ENCODE data around the gene HSPA5.
A peak's percentile ranks its signal among the peaks of the same experiment; 100 is the strongest.
"Not testable (repeated sequence)": the region's sequence is repeated elsewhere in the genome, so short reads cannot be mapped to it uniquely, and the experiment has no call there.

Gene HSPA5

GRCh38 chr9:125272697-125273096 is 31.6 kb upstream of the HSPA5 start:
- Histone ChIP-seq H3K9me2 (replicated peaks; ENCODE audit: low read depth, low read length) (no peaks in the 10 kb centered on the region), H3K9ac (ENCODE audit: low read depth, low read length, poor library complexity, severe bottlenecking) (no peak overlapping the region), H3K79me2 (ENCODE audit: insufficient read depth, low read length) (peaks cover 99% of the 10 kb centered on the region), H3K4me1 (ENCODE audit: insufficient read depth, low read length, poor library complexity, severe bottlenecking) (peaks cover 12% of the 10 kb centered on the region), H4K20me1 (ENCODE audit: insufficient read depth, low read length, poor library complexity, severe bottlenecking) (peaks cover 40% of the 10 kb centered on the region), H3K36me3 (ENCODE audit: insufficient read depth, low read length) (no peaks in the 10 kb centered on the region), H3K4me3 (ENCODE audit: low read length, poor library complexity, severe bottlenecking) (no peak overlapping the region), H3K9me3 (ENCODE audit: insufficient read depth, low read depth, low read length) (no peaks in the 10 kb centered on the region), H2AFZ (ENCODE audit: low read length) (no peak overlapping the region), H3F3A (ENCODE audit: low read depth) (no peaks in the 10 kb centered on the region; the same call in 1 of the 2 replicates), H3K27me3 (ENCODE audit: insufficient read depth, low read length, poor library complexity, severe bottlenecking) (no peaks in the 10 kb centered on the region), H3K4me2 (ENCODE audit: low read depth, low read length, poor library complexity, severe bottlenecking) (no peak overlapping the region)
- no peak for TF ChIP-seq EZH2phosphoT487 (IDR thresholded peaks at IDR 0.05; ENCODE audit: borderline replicate concordance)

DNA sequence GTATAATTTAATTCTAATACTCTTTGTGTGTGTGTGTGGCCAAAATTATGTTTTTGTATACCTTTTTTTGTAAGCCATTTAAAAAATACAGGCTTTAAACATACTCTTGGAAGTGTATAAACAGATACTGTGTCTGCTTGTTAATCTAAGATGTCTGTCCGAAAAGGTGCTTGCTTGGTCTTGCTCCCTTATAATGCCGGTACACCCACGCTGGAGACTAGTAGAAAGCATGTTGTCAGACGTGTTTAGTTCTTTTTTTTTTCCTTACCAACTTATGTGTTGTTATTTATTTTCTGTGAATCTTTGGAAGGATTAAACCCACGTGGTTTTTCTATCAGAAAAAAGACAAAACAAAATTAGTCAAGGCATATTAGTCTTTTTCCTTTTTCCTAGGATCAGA is 29.9 kb upstream of the HSPA5 start:
- no peak overlapping the region for H3K4me3 ChIP-seq (ENCODE audit: low read length, poor library complexity, severe bottlenecking)
- peaks cover 97% of the 10 kb centered on the region for H3K79me2 ChIP-seq (ENCODE audit: insufficient read depth, low read length)

DNA sequence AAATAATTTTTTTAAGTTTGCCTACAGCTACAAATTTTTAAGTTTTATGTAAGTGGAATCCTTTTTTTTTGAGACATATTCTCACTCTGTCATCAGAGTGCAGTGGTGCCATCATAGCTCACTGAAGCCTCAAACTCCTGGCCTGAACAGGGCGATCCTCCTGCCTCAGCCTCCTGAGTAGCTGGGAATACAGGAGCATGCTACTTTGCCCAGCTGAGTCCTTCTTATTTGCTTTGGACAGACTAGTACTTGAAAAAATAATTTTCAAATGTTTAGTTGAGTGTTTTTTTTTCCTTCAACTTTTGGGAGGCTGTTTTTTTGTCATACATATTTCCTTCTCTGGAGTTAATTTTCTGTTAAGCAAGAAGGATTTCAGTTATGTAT is 27.9 kb upstream of the HSPA5 start:
- Histone ChIP-seq H4K20me1 (ENCODE audit: insufficient read depth, low read length, poor library complexity, severe bottlenecking) (peaks cover 54% of the 10 kb centered on the region), H3K36me3 (ENCODE audit: insufficient read depth, low read length) (no peaks in the 10 kb centered on the region), H3K4me1 (ENCODE audit: insufficient read depth, low read length, poor library complexity, severe bottlenecking) (peaks cover 22% of the 10 kb centered on the region), H3F3A (ENCODE audit: low read depth) (peaks cover 3% of the 10 kb centered on the region; the same call in 1 of the 2 replicates), H2AFZ (ENCODE audit: low read length) (no peak overlapping the region), H3K9ac (ENCODE audit: low read depth, low read length, poor library complexity, severe bottlenecking) (no peak overlapping the region), H3K9me3 (ENCODE audit: insufficient read depth, low read depth, low read length) (no peaks in the 10 kb centered on the region), H3K4me3 (ENCODE audit: low read length, poor library complexity, severe bottlenecking) (no peak overlapping the region), H3K9me2 (replicated peaks; ENCODE audit: low read depth, low read length) (no peaks in the 10 kb centered on the region), H3K79me2 (ENCODE audit: insufficient read depth, low read length) (peaks cover 95% of the 10 kb centered on the region), H3K4me2 (ENCODE audit: low read depth, low read length, poor library complexity, severe bottlenecking) (peak overlapping the region; percentile 43), H3K27me3 (ENCODE audit: insufficient read depth, low read length, poor library complexity, severe bottlenecking) (no peaks in the 10 kb centered on the region)
- no peak for TF ChIP-seq EZH2phosphoT487 (IDR thresholded peaks at IDR 0.05; ENCODE audit: borderline replicate concordance)
- no peak for TF ChIP-seq CTCF (conservative IDR thresholded peaks at IDR 0.05; ENCODE audit: low read length)

More for the DNA sequence above, 29.9 kb upstream of the HSPA5 start:
- TF ChIP-seq EZH2phosphoT487 (IDR thresholded peaks at IDR 0.05; ENCODE audit: borderline replicate concordance) (no peak), CTCF (conservative IDR thresholded peaks at IDR 0.05; ENCODE audit: low read length) (no peak)
- Histone ChIP-seq H3K4me1 (ENCODE audit: insufficient read depth, low read length, poor library complexity, severe bottlenecking) (peaks cover 12% of the 10 kb centered on the region), H3K9ac (ENCODE audit: low read depth, low read length, poor library complexity, severe bottlenecking) (no peak overlapping the region), H3K9me3 (ENCODE audit: insufficient read depth, low read depth, low read length) (no peaks in the 10 kb centered on the region), H2AFZ (ENCODE audit: low read length) (no peak overlapping the region), H3K9me2 (replicated peaks; ENCODE audit: low read depth, low read length) (no peaks in the 10 kb centered on the region), H4K20me1 (ENCODE audit: insufficient read depth, low read length, poor library complexity, severe bottlenecking) (peaks cover 47% of the 10 kb centered on the region), H3K27me3 (ENCODE audit: insufficient read depth, low read length, poor library complexity, severe bottlenecking) (no peaks in the 10 kb centered on the region), H3K36me3 (ENCODE audit: insufficient read depth, low read length) (no peaks in the 10 kb centered on the region), H3K4me2 (ENCODE audit: low read depth, low read length, poor library complexity, severe bottlenecking) (no peak overlapping the region), H3F3A (ENCODE audit: low read depth) (no peaks in the 10 kb centered on the region; the same call in 1 of the 2 replicates)

DNA sequence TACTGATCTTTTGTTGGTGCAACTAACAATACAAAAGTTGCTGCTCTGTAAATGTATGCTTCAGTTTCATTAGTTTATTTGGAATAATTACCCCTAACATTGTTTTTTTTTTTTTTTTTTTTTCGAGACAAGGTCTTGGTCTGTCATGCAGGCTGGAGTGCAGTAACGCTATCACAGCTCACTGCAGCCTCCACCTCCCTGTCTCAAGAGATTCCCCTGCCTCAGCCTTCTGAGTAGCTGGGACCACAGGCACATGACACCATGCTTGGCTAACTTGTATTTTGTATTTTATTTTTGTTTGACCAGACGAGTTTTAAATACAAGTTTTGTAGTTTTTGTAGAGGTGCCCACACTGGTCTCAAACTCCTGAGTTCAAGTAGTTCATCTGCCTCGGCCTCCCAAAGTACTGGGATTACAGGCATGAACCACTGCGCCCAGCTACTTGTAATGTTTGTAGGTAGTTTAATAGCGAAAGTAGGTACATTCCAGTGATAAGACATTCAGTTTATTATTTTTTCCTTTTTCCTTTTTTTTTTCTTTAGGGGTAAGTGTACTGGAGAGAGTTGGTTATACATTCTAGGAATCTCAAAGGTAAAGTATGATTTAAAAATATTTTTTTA is 27.4 kb upstream of the HSPA5 start:
- peaks cover 55% of the 10 kb centered on the region for H4K20me1 ChIP-seq (ENCODE audit: insufficient read depth, low read length, poor library complexity, severe bottlenecking)
- H3K4me3 ChIP-seq (ENCODE audit: low read length, poor library complexity, severe bottlenecking), result no peak overlapping the region
- peaks cover 3% of the 10 kb centered on the region; the same call in 1 of the 2 replicates for H3F3A ChIP-seq (ENCODE audit: low read depth)
- H3K9ac ChIP-seq (ENCODE audit: low read depth, low read length, poor library complexity, severe bottlenecking), result no peak overlapping the region
- no peak overlapping the region for H2AFZ ChIP-seq (ENCODE audit: low read length)
- peak overlapping the region; percentile 43 for H3K4me2 ChIP-seq (ENCODE audit: low read depth, low read length, poor library complexity, severe bottlenecking)
- H3K27me3 ChIP-seq (ENCODE audit: insufficient read depth, low read length, poor library complexity, severe bottlenecking), result no peaks in the 10 kb centered on the region
- H3K9me3 ChIP-seq (ENCODE audit: insufficient read depth, low read depth, low read length), result no peaks in the 10 kb centered on the region
- H3K79me2 ChIP-seq (ENCODE audit: insufficient read depth, low read length), result peaks cover 96% of the 10 kb centered on the region
- TF ChIP-seq EZH2phosphoT487 (IDR thresholded peaks at IDR 0.05; ENCODE audit: borderline replicate concordance) (no peak), CTCF (conservative IDR thresholded peaks at IDR 0.05; ENCODE audit: low read length) (no peak)
- H3K9me2 ChIP-seq (replicated peaks; ENCODE audit: low read depth, low read length), result no peaks in the 10 kb centered on the region
- no peaks in the 10 kb centered on the region for H3K36me3 ChIP-seq (ENCODE audit: insufficient read depth, low read length)
- H3K4me1 ChIP-seq (ENCODE audit: insufficient read depth, low read length, poor library complexity, severe bottlenecking), result peaks cover 24% of the 10 kb centered on the region

DNA sequence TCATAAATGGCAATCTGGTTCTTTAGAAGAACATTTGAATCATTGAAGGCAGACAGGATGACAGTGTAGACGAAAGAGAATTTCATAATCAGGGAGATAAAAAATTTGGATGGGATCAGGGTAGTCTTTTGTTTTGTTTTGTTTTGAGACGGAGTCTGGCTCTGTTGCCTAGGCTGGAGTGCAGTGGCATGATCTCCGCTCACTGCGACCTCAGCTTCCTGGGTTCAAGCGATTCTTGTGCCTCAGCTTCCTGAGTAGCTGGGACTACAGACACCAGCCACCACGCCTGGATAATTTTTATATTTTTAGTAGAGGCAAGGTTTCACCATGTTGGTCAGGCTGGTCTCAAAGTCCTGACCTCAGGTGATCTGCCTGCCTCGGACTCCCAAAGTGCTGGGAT is 22.9 kb upstream of the HSPA5 start:
- H3K9ac ChIP-seq (ENCODE audit: low read depth, low read length, poor library complexity, severe bottlenecking), result peak overlapping the region; percentile 93
- H4K20me1 ChIP-seq (ENCODE audit: insufficient read depth, low read length, poor library complexity, severe bottlenecking), result peaks cover 43% of the 10 kb centered on the region
- H3F3A ChIP-seq (ENCODE audit: low read depth); H3K27me3 ChIP-seq (ENCODE audit: insufficient read depth, low read length, poor library complexity, severe bottlenecking); H2AFZ ChIP-seq (ENCODE audit: low read length); H3K36me3 ChIP-seq (ENCODE audit: insufficient read depth, low read length); H3K9me2 ChIP-seq (replicated peaks; ENCODE audit: low read depth, low read length); H3K9me3 ChIP-seq (ENCODE audit: insufficient read depth, low read depth, low read length): not testable (repeated sequence)
- H3K4me1 ChIP-seq (ENCODE audit: insufficient read depth, low read length, poor library complexity, severe bottlenecking), result peaks cover 29% of the 10 kb centered on the region
- peak overlapping the region; percentile 96 for H3K4me3 ChIP-seq (ENCODE audit: low read length, poor library complexity, severe bottlenecking)
- H3K79me2 ChIP-seq (ENCODE audit: insufficient read depth, low read length), result peaks cover 70% of the 10 kb centered on the region
- peak overlapping the region; percentile 78 for H3K4me2 ChIP-seq (ENCODE audit: low read depth, low read length, poor library complexity, severe bottlenecking)
